ENCODE results near the gene SPATA46. TPM values are rescaled to one million over a fixed set of nuclear protein-coding genes. Genes with fewer than 3 reads are reported as not detected.

Gene SPATA46
- total and polyA plus RNA-seq, 2 experiments from 2014 or later, result not detected

DNA sequence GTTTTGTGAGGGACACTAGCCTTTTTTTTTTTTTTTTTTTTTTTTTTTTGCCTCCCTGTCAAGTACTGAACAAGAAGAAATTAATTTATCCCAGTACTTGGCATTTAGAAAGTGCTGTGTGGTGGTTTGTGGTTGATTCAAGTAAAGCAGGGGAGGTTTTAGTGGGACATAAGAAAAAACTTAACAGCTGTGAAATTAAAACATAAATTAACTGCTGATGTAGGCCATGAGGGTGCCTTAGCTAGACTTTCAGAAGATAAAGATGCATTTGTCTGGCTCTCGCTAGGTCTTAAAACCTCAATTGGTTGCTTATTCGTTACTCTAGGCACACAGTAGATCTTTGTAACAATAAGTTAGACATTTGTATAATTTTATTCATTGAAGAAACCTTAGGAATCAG lies 52.3 kb downstream of the SPATA46 start:
- H3K27me3 ChIP-seq (ENCODE audit: insufficient read depth), result no peaks in the 10 kb centered on the region
- ATAC-seq (no peak), DNase-seq (ENCODE audit: low spot score) (no peak)
- no peak overlapping the region for H3K4me2 ChIP-seq
- H3K9me2 ChIP-seq (ENCODE audit: insufficient read depth), result no peaks in the 10 kb centered on the region
- no peaks in the 10 kb centered on the region for H3K36me3 ChIP-seq (ENCODE audit: insufficient read depth)
- H3K4me1 ChIP-seq (ENCODE audit: insufficient read depth), result no peaks in the 10 kb centered on the region
- Mint-ChIP-seq H3K36me3 (ENCODE audit: low read depth) (peaks cover 4% of the 10 kb centered on the region; the same call in 1 of the 3 replicates), H3K27ac (no peak overlapping the region), H3K27me3 (ENCODE audit: insufficient read depth, low read depth, poor library complexity) (peaks cover 3% of the 10 kb centered on the region), H3K9me3 (no peaks in the 10 kb centered on the region; the same call in 2 of the 3 replicates), H3K4me3 (no peak overlapping the region), H3K4me1 (no peaks in the 10 kb centered on the region)
- no peak overlapping the region for H3K27ac ChIP-seq (ENCODE audit: low read depth)
- TF ChIP-seq, protein P1, sequence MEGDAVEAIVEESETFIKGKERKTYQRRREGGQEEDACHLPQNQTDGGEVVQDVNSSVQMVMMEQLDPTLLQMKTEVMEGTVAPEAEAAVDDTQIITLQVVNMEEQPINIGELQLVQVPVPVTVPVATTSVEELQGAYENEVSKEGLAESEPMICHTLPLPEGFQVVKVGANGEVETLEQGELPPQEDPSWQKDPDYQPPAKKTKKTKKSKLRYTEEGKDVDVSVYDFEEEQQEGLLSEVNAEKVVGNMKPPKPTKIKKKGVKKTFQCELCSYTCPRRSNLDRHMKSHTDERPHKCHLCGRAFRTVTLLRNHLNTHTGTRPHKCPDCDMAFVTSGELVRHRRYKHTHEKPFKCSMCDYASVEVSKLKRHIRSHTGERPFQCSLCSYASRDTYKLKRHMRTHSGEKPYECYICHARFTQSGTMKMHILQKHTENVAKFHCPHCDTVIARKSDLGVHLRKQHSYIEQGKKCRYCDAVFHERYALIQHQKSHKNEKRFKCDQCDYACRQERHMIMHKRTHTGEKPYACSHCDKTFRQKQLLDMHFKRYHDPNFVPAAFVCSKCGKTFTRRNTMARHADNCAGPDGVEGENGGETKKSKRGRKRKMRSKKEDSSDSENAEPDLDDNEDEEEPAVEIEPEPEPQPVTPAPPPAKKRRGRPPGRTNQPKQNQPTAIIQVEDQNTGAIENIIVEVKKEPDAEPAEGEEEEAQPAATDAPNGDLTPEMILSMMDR (conservative IDR thresholded peaks at IDR 0.05; ENCODE audit: low read depth in 2 of 2), result no peak
- TF ChIP-seq ZNF114 (CRISPR knock-in tag; IDR thresholded peaks at IDR 0.05), result no peak
- TF ChIP-seq CREB1 (CRISPR knock-in tag; IDR thresholded peaks at IDR 0.05; ENCODE audit: low read depth), result no peak
- TF ChIP-seq POLR2AphosphoS5 (IDR thresholded peaks at IDR 0.05; ENCODE audit: low read depth), result no peak
- no peak overlapping the region for H3K4me3 ChIP-seq
- no peaks in the 10 kb centered on the region for H3F3A ChIP-seq (replicated peaks; ENCODE audit: low read depth)
- no peak overlapping the region for H2AFZ ChIP-seq
- no peaks in the 10 kb centered on the region for H3K79me2 ChIP-seq (replicated peaks; ENCODE audit: insufficient read depth)
- no peaks in the 10 kb centered on the region; the same call in 1 of the 2 replicates for H4K20me1 ChIP-seq (replicated peaks; ENCODE audit: insufficient read depth)

MicroRNAs encoded within 50 kb of the gene (microRNA counts, 767-probe panel; counts per million panel counts)
- microRNA hsa-miR-556-3p (not detected), microRNA hsa-miR-556-5p (not detected)

Small RNA genes lying within 50 kb of the gene (microRNA-seq; reads per million reads assigned to microRNA genes)
- 7.5 reads per million, percentile 27 among the genes with 10 or more reads in this experiment for gene MIR556

Small RNA genes lying within 50 kb of the gene (small RNA-seq; reads per million reads assigned to genes)
- gene MIR556 (ENCODE audit: low replicate concordance) (0.07 reads per million), gene RNA5SP61 (ENCODE audit: low replicate concordance) (not detected)

Other genes with a start within 250 kb of the SPATA46 start
- 7.9 and 12.5 TPM in 2 replicates for gene C1orf226, start 4.9 kb upstream of the SPATA46 start, total RNA-seq (2014; rRNA removed; shearing (Covaris generic))
- gene C1orf226, start 4.9 kb upstream of the SPATA46 start, polyA plus RNA-seq (2016; fragmentation: Nextera tagmentation; extraction: Ambion mirVana), result 2.3 and 2.7 TPM in 2 replicates
- not detected in 2 replicates for gene SH2D1B, start 35.3 kb upstream of the SPATA46 start, total RNA-seq (2014; rRNA removed; shearing (Covaris generic))
- not detected in 2 replicates for gene SH2D1B, start 35.3 kb upstream of the SPATA46 start, polyA plus RNA-seq (2016; fragmentation: Nextera tagmentation; extraction: Ambion mirVana)
- 28.3 and 30.2 TPM in 2 replicates for gene UHMK1, start 121.0 kb upstream of the SPATA46 start, total RNA-seq (2014; rRNA removed; shearing (Covaris generic))
- 7.2 and 8.6 TPM in 2 replicates for gene UHMK1, start 121.0 kb upstream of the SPATA46 start, polyA plus RNA-seq (2016; fragmentation: Nextera tagmentation; extraction: Ambion mirVana)
- 32.9 and 33.3 TPM in 2 replicates for gene UAP1, start 184.9 kb upstream of the SPATA46 start, total RNA-seq (2014; rRNA removed; shearing (Covaris generic))
- gene UAP1, start 184.9 kb upstream of the SPATA46 start, polyA plus RNA-seq (2016; fragmentation: Nextera tagmentation; extraction: Ambion mirVana), result 24.0 and 26.7 TPM in 2 replicates